D721Med (cell line): ENCODE measurements around the gene MYD88.

Experiments
- DNase-seq: peaks from one replicate; pipeline ENCODE4 v3.0.0; 2011; ENCODE audit warnings: low spot score; ENCODE audit not compliant: insufficient read length
- FAIRE-seq: peaks from 2 replicates; lab custom pipeline; 2011; peaks lifted over from hg19 to GRCh38; lab: Jason Lieb, UNC
- CTCF ChIP-seq: IDR thresholded peaks from 2 replicates; pipeline ENCODE4 v1.5.1; 2012; ENCODE audit warnings: mild to moderate bottlenecking, control low read depth; ENCODE audit not compliant: insufficient read depth; ENCODE audit errors: missing control alignments

The MYD88 gene

GRCh38 chr3:38118421-38119247, 19.8 kb upstream of the MYD88 start:
- TF ChIP-seq CTCF, result no peak
- DNase-seq, result no peak

GRCh38 chr3:38119248-38119544, 19.3 kb upstream of the MYD88 start:
- DNase-seq (no peak), FAIRE-seq (no peak)
- TF ChIP-seq CTCF, result no peak

More at GRCh38 chr3:38118421-38119247, 19.8 kb upstream of the MYD88 start:
- FAIRE-seq, result no peak

- DNase-seq, result peak; percentile 10
- TF ChIP-seq CTCF, result no peak
- FAIRE-seq, result no peak
Measured at GRCh38 chr3:38119821-38120692, 18.4 kb upstream of the MYD88 start.

GRCh38 chr3:38120693-38121450, 17.6 kb upstream of the MYD88 start:
- peak; percentile 5 for DNase-seq
- TF ChIP-seq CTCF, result no peak
- FAIRE-seq, result no peak

- TF ChIP-seq CTCF, result no peak
- no peak for FAIRE-seq
- peak; percentile 2 for DNase-seq
Measured at GRCh38 chr3:38121451-38121831, 17.0 kb upstream of the MYD88 start.

GRCh38 chr3:38121832-38122461, 16.5 kb upstream of the MYD88 start:
- FAIRE-seq (no peak), DNase-seq (no peak)
- no peak for TF ChIP-seq CTCF
